IPS DF 6.9 (cell line): ENCODE data around the gene MMEL1.

Experiments used
- DNase-seq: peaks from one replicate; pipeline ENCODE4 v3.0.0-alpha.2; 2013; ENCODE audit warnings: low read depth, low spot score
- H3K27ac ChIP-seq: one replicate; pipeline ENCODE4 v1.5.1; 2013; ENCODE audit warnings: low read length, control low read depth
- H3K27me3 ChIP-seq: 2 replicates; pipeline ENCODE4 v1.6.1; 2013; ENCODE audit warnings: mild to moderate bottlenecking, low read length; ENCODE audit not compliant: control insufficient read depth, insufficient read depth
- H3K36me3 ChIP-seq: 2 replicates; pipeline ENCODE4 v1.6.1; 2013; ENCODE audit warnings: low read length; ENCODE audit not compliant: control insufficient read depth, insufficient read depth
- H3K4me1 ChIP-seq: 2 replicates; pipeline ENCODE4 v1.6.1; 2013; ENCODE audit warnings: low read length; ENCODE audit not compliant: control insufficient read depth, insufficient read depth
- H3K4me3 ChIP-seq: 2 replicates; pipeline ENCODE4 v1.5.1; 2013; ENCODE audit warnings: mild to moderate bottlenecking, low read length
- H3K9me3 ChIP-seq: 2 replicates; pipeline ENCODE4 v1.6.1; 2013; ENCODE audit warnings: low read length, inconsistent platforms; ENCODE audit not compliant: control insufficient read depth, insufficient read depth
- WGBS: extraction: QIAGEN DNeasy Blood & Tissue Kit; methylation state at CpG from one replicate; pipeline ENCODE4 v1.1.7; 2013; ENCODE audit warnings: mixed read lengths, missing lambda C conversion rate; ENCODE audit not compliant: insufficient read length, insufficient coverage; 5-methylcytosine and 5-hydroxymethylcytosine counted together

Gene MMEL1

GRCh38 chr1:2610036-2610959, 22.5 kb downstream of the MMEL1 start:
- H3K36me3 ChIP-seq, result no peaks in the 10 kb centered on the region; the same call in 1 of the 2 replicates
- no peak overlapping the region for H3K27ac ChIP-seq
- no peaks in the 10 kb centered on the region for H3K27me3 ChIP-seq
- no peaks in the 10 kb centered on the region for H3K4me1 ChIP-seq
- H3K4me3 ChIP-seq, result no peak overlapping the region
- DNase-seq, result no peak
- WGBS, result no CpG with 5 or more reads among the region's 21 CpGs
- H3K9me3 ChIP-seq, result peaks cover 28% of the 10 kb centered on the region

- H3K27ac ChIP-seq, result no peak overlapping the region
- no CpG with 5 or more reads among the region's 34 CpGs for WGBS
- H3K9me3 ChIP-seq, result peaks cover 31% of the 10 kb centered on the region
- no peaks in the 10 kb centered on the region; the same call in 1 of the 2 replicates for H3K36me3 ChIP-seq
- DNase-seq, result no peak
- no peaks in the 10 kb centered on the region for H3K27me3 ChIP-seq
- no peaks in the 10 kb centered on the region for H3K4me1 ChIP-seq
- H3K4me3 ChIP-seq, result no peak overlapping the region
These were observed 23.3 kb downstream of the MMEL1 start for GRCh38 chr1:2609319-2610035.

- H3K27ac ChIP-seq, result no peak overlapping the region
- no CpG with 5 or more reads among the region's 13 CpGs for WGBS
- H3K4me1 ChIP-seq, result no peaks in the 10 kb centered on the region
- H3K9me3 ChIP-seq, result peaks cover 25% of the 10 kb centered on the region
- H3K4me3 ChIP-seq, result no peak overlapping the region
- no peak for DNase-seq
- no peaks in the 10 kb centered on the region for H3K27me3 ChIP-seq
- H3K36me3 ChIP-seq, result no peaks in the 10 kb centered on the region; the same call in 1 of the 2 replicates
These were observed 25.1 kb downstream of the MMEL1 start for GRCh38 chr1:2607641-2608091.

- Histone ChIP-seq H3K4me3 (no peak overlapping the region), H3K27me3 (no peaks in the 10 kb centered on the region), H3K9me3 (peaks cover 19% of the 10 kb centered on the region), H3K4me1 (no peaks in the 10 kb centered on the region), H3K27ac (no peak overlapping the region), H3K36me3 (no peaks in the 10 kb centered on the region; the same call in 1 of the 2 replicates)
- WGBS, result no CpG with 5 or more reads among the region's 36 CpGs
- DNase-seq, result no peak
These were observed 25.8 kb downstream of the MMEL1 start for GRCh38 chr1:2606881-2607621.

- no CpG with 5 or more reads among the region's 15 CpGs for WGBS
- Histone ChIP-seq H3K27ac (no peak overlapping the region), H3K4me3 (no peak overlapping the region), H3K27me3 (no peaks in the 10 kb centered on the region), H3K4me1 (no peaks in the 10 kb centered on the region), H3K9me3 (peaks cover 22% of the 10 kb centered on the region), H3K36me3 (no peaks in the 10 kb centered on the region; the same call in 1 of the 2 replicates)
- no peak for DNase-seq
These were observed 26.4 kb downstream of the MMEL1 start for GRCh38 chr1:2606396-2606880.

- no peak for DNase-seq
- no CpG with 5 or more reads among the region's 48 CpGs for WGBS
- no peaks in the 10 kb centered on the region for H3K27me3 ChIP-seq
- H3K4me3 ChIP-seq, result no peak overlapping the region
- H3K9me3 ChIP-seq, result peaks cover 20% of the 10 kb centered on the region
- no peak overlapping the region for H3K27ac ChIP-seq
- no peaks in the 10 kb centered on the region; the same call in 1 of the 2 replicates for H3K36me3 ChIP-seq
- no peaks in the 10 kb centered on the region for H3K4me1 ChIP-seq
These were observed 27.1 kb downstream of the MMEL1 start for GRCh38 chr1:2605509-2606395.

GRCh38 chr1:2604844-2605508, 27.8 kb downstream of the MMEL1 start:
- Histone ChIP-seq H3K4me3 (no peak overlapping the region), H3K9me3 (peaks cover 16% of the 10 kb centered on the region), H3K27ac (no peak overlapping the region), H3K4me1 (no peaks in the 10 kb centered on the region), H3K27me3 (no peaks in the 10 kb centered on the region), H3K36me3 (no peaks in the 10 kb centered on the region; the same call in 1 of the 2 replicates)
- DNase-seq, result no peak
- no CpG with 5 or more reads among the region's 14 CpGs for WGBS

- H3K4me1 ChIP-seq, result no peaks in the 10 kb centered on the region
These were observed 28.5 kb downstream of the MMEL1 start for GRCh38 chr1:2604156-2604843.

More at GRCh38 chr1:2604156-2604843, 28.5 kb downstream of the MMEL1 start:
- Histone ChIP-seq H3K9me3 (peaks cover 16% of the 10 kb centered on the region), H3K4me3 (no peak overlapping the region), H3K27me3 (no peaks in the 10 kb centered on the region), H3K27ac (no peak overlapping the region), H3K36me3 (no peaks in the 10 kb centered on the region; the same call in 1 of the 2 replicates)
- no CpG with 5 or more reads among the region's 19 CpGs for WGBS
- DNase-seq, result no peak
